ENCODE data around the gene NMBR.

GRCh38 chr6:142155091-142155490 is 8.2 kb upstream of the NMBR start:
- TF ChIP-seq POLR2A (IDR thresholded peaks at IDR 0.05; ENCODE audit: low read depth, low read length): no peak
- TF ChIP-seq POLR2AphosphoS5 (IDR thresholded peaks at IDR 0.05; ENCODE audit: low read depth, low read length): no peak
- TF ChIP-seq TAF1 (IDR thresholded peaks at IDR 0.05; ENCODE audit: borderline replicate concordance, low read depth, low read length): no peak

Measured in GM12892 (cell line).